Karpas-422 (cell line): ENCODE results near the gene ADGRV1. TPM values are rescaled to one million over a fixed set of nuclear protein-coding genes. Genes with fewer than 3 reads are reported as not detected.
"Not testable (repeated sequence)": the region's sequence is repeated elsewhere in the genome, so short reads cannot be mapped to it uniquely, and the experiment has no call there.

Experiments
- DNase-seq: peaks from one replicate; pipeline ENCODE4 v3.0.0-alpha.2; 2015
- H2AFZ ChIP-seq: fragments of 200-600 bp; sonication (generic); 2 replicates; pipeline ENCODE4 v1.6.1; 2014; ENCODE audit warnings: antibody characterized with exemption, low read length, mixed read lengths
- H3K27ac ChIP-seq: fragments of 200-600 bp; sonication (generic); 2 replicates; pipeline ENCODE4 v1.5.1; 2014; ENCODE audit warnings: mild to moderate bottlenecking, low read length, moderate library complexity
- H3K27me3 ChIP-seq: fragments of 200-600 bp; sonication (generic); 2 replicates; pipeline ENCODE4 v1.6.1; 2014; ENCODE audit warnings: low read length, mixed read lengths
- H3K36me3 ChIP-seq: fragments of 200-600 bp; sonication (generic); 2 replicates; pipeline ENCODE4 v1.6.1; 2014; ENCODE audit warnings: low read length, mixed read lengths; ENCODE audit not compliant: insufficient read depth
- H3K4me1 ChIP-seq: fragments of 200-600 bp; sonication (generic); 2 replicates; pipeline ENCODE4 v1.6.1; 2014; ENCODE audit warnings: mild to moderate bottlenecking, low read length, mixed read lengths
- H3K4me2 ChIP-seq: fragments of 200-600 bp; sonication (generic); 2 replicates; pipeline ENCODE4 v1.6.1; 2014; ENCODE audit warnings: low read length, low read depth, mild to moderate bottlenecking; ENCODE audit not compliant: poor library complexity, severe bottlenecking
- H3K4me3 ChIP-seq: fragments of 200-600 bp; sonication (generic); 2 replicates; pipeline ENCODE4 v1.5.1; 2014; ENCODE audit warnings: mild to moderate bottlenecking, antibody characterized with exemption, low read length, mixed read lengths
- H3K79me2 ChIP-seq: fragments of 200-600 bp; sonication (generic); 2 replicates; pipeline ENCODE4 v1.6.1; 2014; ENCODE audit warnings: mild to moderate bottlenecking, low read length, mixed read lengths
- H3K9ac ChIP-seq: fragments of 200-600 bp; sonication (generic); 2 replicates; pipeline ENCODE4 v1.6.0; 2014; ENCODE audit warnings: low read length
- H3K9me2 ChIP-seq: fragments of 200-600 bp; sonication (generic), shearing (Covaris generic); replicated peaks from 2 replicates; pipeline ENCODE4 v1.6.0; 2014; ENCODE audit warnings: mild to moderate bottlenecking, low read length, moderate library complexity; ENCODE audit not compliant: insufficient read depth
- H3K9me3 ChIP-seq: fragments of 300-700, 200-600 bp; sonication (generic); 2 replicates; pipeline ENCODE4 v1.6.1; 2014; ENCODE audit warnings: low read length, mixed read lengths
- H4K20me1 ChIP-seq: fragments of 200-600 bp; sonication (generic); 2 replicates; pipeline ENCODE4 v1.6.1; 2014; ENCODE audit warnings: mild to moderate bottlenecking, antibody characterized with exemption, low read length, low read depth; ENCODE audit not compliant: insufficient read depth
- total RNA-seq: library from RNA; depleted of rRNA; stranded (reverse); fragments of >200 nt; shearing (Covaris generic); gene quantifications from 2 replicates; pipeline ENCODE4 v1.2.3, GENCODE V29; 2014; ENCODE audit warnings: low replicate concordance

The ADGRV1 gene
- total RNA-seq, 1 experiment from 2014 or later = not detected

- H3K79me2 ChIP-seq = no peaks in the 10 kb centered on the region
- H3K9me2 ChIP-seq = no peaks in the 10 kb centered on the region
- H3K27ac ChIP-seq = no peak overlapping the region
- H3K27me3 ChIP-seq = no peaks in the 10 kb centered on the region
- H3K4me3 ChIP-seq = no peak overlapping the region
- H4K20me1 ChIP-seq = no peaks in the 10 kb centered on the region
- H3K4me1 ChIP-seq = no peaks in the 10 kb centered on the region
- H3K36me3 ChIP-seq = no peaks in the 10 kb centered on the region
- H3K9ac ChIP-seq = no peak overlapping the region
- H2AFZ ChIP-seq = no peak overlapping the region
- H3K4me2 ChIP-seq = no peak overlapping the region
- no peak for DNase-seq
- H3K9me3 ChIP-seq = no peaks in the 10 kb centered on the region
Measured at GRCh38 chr5:90590170-90590569, 31.6 kb downstream of the ADGRV1 start.

- not testable (repeated sequence) for H3K9ac ChIP-seq, H3K27ac ChIP-seq, H3K4me1 ChIP-seq, H3K36me3 ChIP-seq, H3K9me2 ChIP-seq, H3K4me2 ChIP-seq, H2AFZ ChIP-seq, H4K20me1 ChIP-seq, DNase-seq, H3K27me3 ChIP-seq, H3K4me3 ChIP-seq, H3K79me2 ChIP-seq, H3K9me3 ChIP-seq
Measured at GRCh38 chr5:90593083-90593482, 34.5 kb downstream of the ADGRV1 start.

- not testable (repeated sequence) for H3K27ac ChIP-seq, H4K20me1 ChIP-seq, H3K9me2 ChIP-seq, H3K4me2 ChIP-seq, H3K36me3 ChIP-seq, H3K4me3 ChIP-seq, H3K27me3 ChIP-seq, H3K9ac ChIP-seq, H2AFZ ChIP-seq, H3K79me2 ChIP-seq, H3K4me1 ChIP-seq, H3K9me3 ChIP-seq, DNase-seq
Measured at GRCh38 chr5:90595766-90596165, 37.2 kb downstream of the ADGRV1 start.

- H3K4me3 ChIP-seq = no peak overlapping the region
- no peaks in the 10 kb centered on the region for H4K20me1 ChIP-seq
- H3K9ac ChIP-seq = no peak overlapping the region
- no peak overlapping the region for H3K4me2 ChIP-seq
- H3K9me2 ChIP-seq = no peaks in the 10 kb centered on the region
- H3K79me2 ChIP-seq = no peaks in the 10 kb centered on the region
- H3K9me3 ChIP-seq = no peaks in the 10 kb centered on the region
- H3K27me3 ChIP-seq = no peaks in the 10 kb centered on the region
- no peak overlapping the region for H3K27ac ChIP-seq
- H3K4me1 ChIP-seq = no peaks in the 10 kb centered on the region
- no peak for DNase-seq
- no peak overlapping the region for H2AFZ ChIP-seq
- H3K36me3 ChIP-seq = no peaks in the 10 kb centered on the region
Measured at GRCh38 chr5:90598293-90598692, 39.7 kb downstream of the ADGRV1 start.

GRCh38 chr5:90600307-90600706 is 41.7 kb downstream of the ADGRV1 start:
- not testable (repeated sequence) for H3K79me2 ChIP-seq, H3K9me2 ChIP-seq, H3K4me3 ChIP-seq, H2AFZ ChIP-seq, H3K27me3 ChIP-seq, H3K36me3 ChIP-seq, H3K9ac ChIP-seq, H4K20me1 ChIP-seq, H3K27ac ChIP-seq, H3K9me3 ChIP-seq, H3K4me2 ChIP-seq, DNase-seq, H3K4me1 ChIP-seq

GRCh38 chr5:90601468-90601867 is 42.9 kb downstream of the ADGRV1 start:
- H4K20me1 ChIP-seq = no peaks in the 10 kb centered on the region
- no peaks in the 10 kb centered on the region for H3K36me3 ChIP-seq
- no peaks in the 10 kb centered on the region for H3K27me3 ChIP-seq
- H3K79me2 ChIP-seq = no peaks in the 10 kb centered on the region
- H3K4me3 ChIP-seq = no peak overlapping the region
- no peak overlapping the region for H3K27ac ChIP-seq
- no peaks in the 10 kb centered on the region for H3K9me2 ChIP-seq
- no peaks in the 10 kb centered on the region for H3K4me1 ChIP-seq
- H3K9ac ChIP-seq = no peak overlapping the region
- no peak for DNase-seq
- H3K9me3 ChIP-seq = no peaks in the 10 kb centered on the region
- H3K4me2 ChIP-seq = no peak overlapping the region
- no peak overlapping the region for H2AFZ ChIP-seq

GRCh38 chr5:90602681-90603080 is 44.1 kb downstream of the ADGRV1 start:
- Histone ChIP-seq H3K9me3 (no peaks in the 10 kb centered on the region), H3K4me3 (no peak overlapping the region), H2AFZ (no peak overlapping the region), H3K4me2 (no peak overlapping the region), H3K9ac (no peak overlapping the region), H3K27ac (no peak overlapping the region), H3K36me3 (no peaks in the 10 kb centered on the region), H3K9me2 (no peaks in the 10 kb centered on the region), H3K4me1 (no peaks in the 10 kb centered on the region), H3K27me3 (no peaks in the 10 kb centered on the region), H4K20me1 (no peaks in the 10 kb centered on the region), H3K79me2 (no peaks in the 10 kb centered on the region)
- DNase-seq = no peak

- Histone ChIP-seq H3K36me3 (no peaks in the 10 kb centered on the region), H3K9ac (no peak overlapping the region), H3K27me3 (no peaks in the 10 kb centered on the region), H3K4me2 (no peak overlapping the region), H3K4me3 (no peak overlapping the region), H2AFZ (no peak overlapping the region), H3K9me2 (no peaks in the 10 kb centered on the region), H3K9me3 (no peaks in the 10 kb centered on the region), H3K4me1 (no peaks in the 10 kb centered on the region), H3K79me2 (no peaks in the 10 kb centered on the region), H3K27ac (no peak overlapping the region), H4K20me1 (no peaks in the 10 kb centered on the region)
- no peak for DNase-seq
Measured at GRCh38 chr5:90606539-90606938, 47.9 kb downstream of the ADGRV1 start.

GRCh38 chr5:90612919-90613318 is 54.3 kb downstream of the ADGRV1 start:
- Histone ChIP-seq H4K20me1 (no peaks in the 10 kb centered on the region), H2AFZ (no peak overlapping the region), H3K4me3 (no peak overlapping the region), H3K79me2 (no peaks in the 10 kb centered on the region), H3K4me1 (no peaks in the 10 kb centered on the region), H3K9me3 (no peaks in the 10 kb centered on the region), H3K4me2 (no peak overlapping the region), H3K27ac (no peak overlapping the region), H3K9ac (no peak overlapping the region), H3K27me3 (no peaks in the 10 kb centered on the region), H3K36me3 (no peaks in the 10 kb centered on the region), H3K9me2 (no peaks in the 10 kb centered on the region)
- DNase-seq = no peak
